GM23248 (cell line): ENCODE measurements around the gene CCL7. TPM values are rescaled to one million over a fixed set of nuclear protein-coding genes. Genes with fewer than 3 reads are reported as not detected.

Experiments used
- DNase-seq: peaks from one replicate; pipeline ENCODE4 v3.0.0-alpha.2; 2015
- H2AFZ ChIP-seq: fragments of 200-600 bp; sonication (generic); 2 replicates; pipeline ENCODE4 v1.6.1; 2016; ENCODE audit warnings: antibody characterized with exemption
- H3F3A ChIP-seq: fragments of 200-600 bp; sonication (generic); 2 replicates; pipeline ENCODE4 v1.6.1; 2016; ENCODE audit warnings: mild to moderate bottlenecking, antibody characterized with exemption, mixed run types; ENCODE audit not compliant: insufficient read depth
- H3K27ac ChIP-seq: fragments of 200-600 bp; sonication (generic); 2 replicates; pipeline ENCODE4 v1.5.1; 2016; ENCODE audit warnings: mild to moderate bottlenecking
- H3K27me3 ChIP-seq: fragments of 200-600 bp; sonication (generic); replicated peaks from 2 replicates; pipeline ENCODE4 v1.6.1; 2016; ENCODE audit warnings: mild to moderate bottlenecking; ENCODE audit not compliant: insufficient read depth
- H3K36me3 ChIP-seq: fragments of 200-600 bp; sonication (generic); 2 replicates; pipeline ENCODE4 v1.6.1; 2016; ENCODE audit warnings: low read depth, mild to moderate bottlenecking
- H3K4me1 ChIP-seq: fragments of 200-600 bp; sonication (generic); 2 replicates; pipeline ENCODE4 v1.6.1; 2016; ENCODE audit warnings: mild to moderate bottlenecking; ENCODE audit not compliant: insufficient read depth
- H3K4me2 ChIP-seq: fragments of 200-600 bp; sonication (generic); one replicate; pipeline ENCODE4 v1.6.1; 2016; ENCODE audit warnings: mild to moderate bottlenecking; ENCODE audit not compliant: unreplicated experiment
- H3K4me3 ChIP-seq: fragments of 200-600 bp; sonication (generic); 2 replicates; pipeline ENCODE4 v1.5.1; 2016; ENCODE audit warnings: mild to moderate bottlenecking
- H3K79me2 ChIP-seq: fragments of 200-600 bp; sonication (generic); 2 replicates; pipeline ENCODE4 v1.6.1; 2016; ENCODE audit warnings: mild to moderate bottlenecking; ENCODE audit not compliant: insufficient read depth
- H3K9ac ChIP-seq: fragments of 200-600 bp; sonication (generic); 2 replicates; pipeline ENCODE4 v1.6.1; 2016; ENCODE audit warnings: mild to moderate bottlenecking
- H3K9me2 ChIP-seq: fragments of 200-600 bp; sonication (generic); 2 replicates; pipeline ENCODE4 v1.6.1; 2016; ENCODE audit warnings: mixed run types, mild to moderate bottlenecking, moderate library complexity; ENCODE audit not compliant: insufficient read depth
- H3K9me3 ChIP-seq: fragments of 200-600 bp; sonication (generic); one replicate; pipeline ENCODE4 v1.6.1; 2017; ENCODE audit warnings: low read depth
- H4K20me1 ChIP-seq: fragments of 200-600 bp; sonication (generic); 2 replicates; pipeline ENCODE4 v1.6.0; 2016; ENCODE audit not compliant: insufficient read depth
- EZH2 ChIP-seq: fragments of 200-600 bp; sonication (generic); IDR thresholded peaks from 2 replicates; pipeline ENCODE4 v1.6.1; 2018; ENCODE audit warnings: antibody characterized with exemption, mild to moderate bottlenecking; ENCODE audit not compliant: insufficient read depth, poor library complexity, severe bottlenecking
- EZH2phosphoT487 ChIP-seq: fragments of 200-600 bp; sonication (generic); IDR thresholded peaks from 2 replicates; pipeline ENCODE4 v1.6.1; 2018; ENCODE audit warnings: antibody characterized with exemption, moderate library complexity, mild to moderate bottlenecking, low read depth; ENCODE audit not compliant: insufficient read depth
- WGBS, 2 experiments: methylation state at CpG; one replicate each; pipeline ENCODE4 v1.1.6; 2015 to 2017; ENCODE audit warnings: low lambda C conversion rate in 2 of 2, low coverage in 1 of 2; ENCODE audit errors: missing lambda C conversion rate in 2 of 2; 5-methylcytosine and 5-hydroxymethylcytosine counted together
- in situ Hi-C: fragments of 300-500 bp; cut with MboI; formaldehyde crosslinking; loops from 2 replicates; pipeline ENCODE4 v1.15.0; 2020
- polyA plus RNA-seq: library from polyadenylated mRNA; unstranded; fragments of >200 nt; fragmentation: Nextera tagmentation; extraction: Ambion mirVana; gene quantifications from 2 replicates; pipeline ENCODE4 v1.2.1, GENCODE V29; 2016
- total RNA-seq: library from RNA; depleted of rRNA; stranded (reverse); fragments of >200 nt; shearing (Covaris generic); gene quantifications from 2 replicates; pipeline ENCODE4 v1.2.3, GENCODE V29; 2014

The CCL7 gene
- total and polyA plus RNA-seq, 2 experiments from 2014 or later: 2.4 to 4.9 TPM

DNA sequence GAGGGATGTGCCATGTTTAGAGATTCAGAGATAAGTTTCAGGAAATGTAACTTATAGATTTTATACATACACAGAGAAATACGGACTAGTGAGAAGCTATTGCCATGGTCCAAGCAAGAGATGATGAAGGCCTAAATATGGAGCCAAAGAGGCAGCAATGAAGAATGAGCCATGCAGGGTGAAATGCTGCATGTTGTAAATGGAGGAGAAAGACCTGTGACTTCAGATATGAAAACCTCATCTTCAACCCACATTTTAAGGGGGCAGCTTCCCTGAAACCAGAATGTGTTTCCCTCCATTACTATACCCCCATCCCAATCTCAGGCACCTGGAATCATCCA, 12.1 kb upstream of the CCL7 start:
- Histone ChIP-seq H3F3A (peaks cover 62% of the 10 kb centered on the region), H3K4me3 (no peak overlapping the region), H3K4me1 (peaks cover 38% of the 10 kb centered on the region), H3K27me3 (no peaks in the 10 kb centered on the region), H2AFZ (no peak overlapping the region), H3K27ac (no peak overlapping the region), H3K9ac (no peak overlapping the region), H3K4me2 (no peak overlapping the region), H3K9me2 (no peaks in the 10 kb centered on the region), H3K79me2 (no peaks in the 10 kb centered on the region), H3K36me3 (no peaks in the 10 kb centered on the region), H3K9me3 (no peaks in the 10 kb centered on the region), H4K20me1 (no peaks in the 10 kb centered on the region)
- no peak for TF ChIP-seq EZH2phosphoT487
- in situ Hi-C loops: no loop called here
- 52 to 70% methylated on average over 1 of the region's 1 CpG for WGBS, 2 experiments
- no peak for DNase-seq

DNA sequence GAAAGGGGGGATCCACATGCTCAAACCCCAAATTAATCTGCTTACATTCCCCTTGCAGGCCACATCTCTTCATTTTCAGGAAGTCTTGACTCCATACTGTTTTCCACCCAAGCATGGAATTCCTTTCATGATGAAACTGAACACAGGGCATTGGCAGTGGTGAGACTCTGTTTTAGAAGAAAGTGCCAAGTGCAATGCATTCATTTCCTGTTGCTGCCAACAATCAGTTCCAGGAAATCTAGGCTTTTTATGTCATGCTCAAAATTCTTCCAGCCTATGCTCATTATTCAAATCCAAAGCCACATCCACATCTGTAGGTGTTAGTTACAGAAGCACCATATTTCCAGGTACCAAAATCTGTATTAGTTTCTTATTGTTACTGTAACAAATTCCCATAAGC, 10.9 kb upstream of the CCL7 start:
- H2AFZ ChIP-seq: 0 out of 2 replicates have a peak overlapping the region, but pooled peaks have one; percentile 17
- H3K4me2 ChIP-seq: peak overlapping the region; percentile 35
- peaks cover 50% of the 10 kb centered on the region for H3F3A ChIP-seq
- no peak overlapping the region for H3K4me3 ChIP-seq
- peak; percentile 82 for DNase-seq
- no peak overlapping the region for H3K9ac ChIP-seq
- peaks cover 27% of the 10 kb centered on the region for H3K4me1 ChIP-seq
- H3K79me2 ChIP-seq: no peaks in the 10 kb centered on the region
- H3K27me3 ChIP-seq: no peaks in the 10 kb centered on the region
- TF ChIP-seq EZH2 (no peak), EZH2phosphoT487 (no peak)
- no peaks in the 10 kb centered on the region for H4K20me1 ChIP-seq
- no peaks in the 10 kb centered on the region for H3K9me2 ChIP-seq
- peak overlapping the region; percentile 31 for H3K27ac ChIP-seq
- in situ Hi-C loops: no loop called here
- no peaks in the 10 kb centered on the region for H3K36me3 ChIP-seq
- no peaks in the 10 kb centered on the region for H3K9me3 ChIP-seq

DNA sequence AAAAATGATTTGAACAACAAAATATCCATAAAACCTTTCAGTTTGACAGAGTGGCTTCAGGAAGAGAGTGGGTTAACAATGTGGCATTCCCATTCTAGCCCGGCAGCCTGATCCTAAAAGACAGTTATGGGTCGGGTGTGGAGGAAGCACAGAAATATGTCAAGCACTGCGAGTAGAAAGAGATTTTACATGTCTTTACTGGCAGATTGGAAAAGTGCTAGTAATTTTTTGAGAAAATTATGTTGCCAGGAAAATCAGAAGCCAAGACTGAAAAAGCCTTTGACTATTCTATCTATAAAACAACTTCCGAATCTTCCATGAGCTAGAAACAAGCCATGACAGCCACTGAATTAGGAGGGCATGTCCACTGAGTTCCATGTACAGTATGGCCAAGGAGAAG, 9.2 kb upstream of the CCL7 start:
- Histone ChIP-seq H3K4me1 (peaks cover 13% of the 10 kb centered on the region), H3K27me3 (no peaks in the 10 kb centered on the region), H3F3A (peaks cover 36% of the 10 kb centered on the region), H3K4me3 (no peak overlapping the region), H4K20me1 (no peaks in the 10 kb centered on the region), H3K36me3 (no peaks in the 10 kb centered on the region), H3K9ac (no peak overlapping the region), H3K9me3 (no peaks in the 10 kb centered on the region), H2AFZ (no peak overlapping the region), H3K27ac (no peak overlapping the region), H3K4me2 (no peak overlapping the region), H3K9me2 (no peaks in the 10 kb centered on the region), H3K79me2 (no peaks in the 10 kb centered on the region)
- in situ Hi-C loops: no loop called here
- no peak for TF ChIP-seq EZH2
- no peak for TF ChIP-seq EZH2phosphoT487
- 58 to 66% methylated on average over 4 of the region's 4 CpGs for WGBS, 2 experiments
- DNase-seq: no peak

DNA sequence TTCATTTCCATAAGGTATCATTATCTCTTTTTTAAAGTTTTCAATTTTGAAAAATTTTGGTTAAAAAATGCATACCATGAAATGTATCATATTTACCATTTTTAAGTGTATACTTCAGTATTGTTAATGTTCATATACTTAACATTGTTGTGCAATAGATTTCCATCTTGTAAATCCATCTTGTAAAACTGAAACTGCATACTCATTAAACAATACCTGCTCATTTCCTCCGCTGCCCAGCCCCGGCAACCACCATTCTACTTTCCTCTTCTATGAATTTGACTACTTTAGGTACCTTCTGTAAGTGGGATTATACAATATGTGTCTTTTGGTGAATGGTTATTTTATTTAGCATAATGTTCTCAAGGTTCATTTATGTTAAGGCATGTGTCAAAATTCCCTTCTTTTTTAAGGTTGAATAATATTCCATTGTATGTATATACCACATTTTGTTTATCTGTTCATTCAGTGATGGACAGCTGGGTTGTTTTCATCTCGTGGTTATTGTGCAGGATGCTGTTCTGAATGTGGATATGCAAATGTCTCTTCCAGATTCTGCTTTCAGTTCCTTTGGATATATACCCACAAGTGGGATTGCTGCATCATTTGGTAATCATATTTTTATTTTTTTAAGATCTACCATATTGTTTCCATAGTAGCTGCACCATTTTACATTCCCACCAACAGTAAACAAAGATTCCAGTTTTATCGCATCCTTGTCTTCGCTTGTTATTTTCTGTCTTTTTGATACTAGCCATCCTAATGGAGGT, 8.3 kb upstream of the CCL7 start:
- Histone ChIP-seq H3K36me3 (no peaks in the 10 kb centered on the region), H2AFZ (no peak overlapping the region), H3K27me3 (no peaks in the 10 kb centered on the region), H4K20me1 (no peaks in the 10 kb centered on the region), H3K9me3 (no peaks in the 10 kb centered on the region), H3K9me2 (no peaks in the 10 kb centered on the region), H3K79me2 (no peaks in the 10 kb centered on the region), H3K4me2 (no peak overlapping the region), H3K4me1 (peaks cover 13% of the 10 kb centered on the region), H3K9ac (no peak overlapping the region), H3K4me3 (no peak overlapping the region), H3F3A (peaks cover 31% of the 10 kb centered on the region), H3K27ac (no peak overlapping the region)
- in situ Hi-C loops: no loop called here
- TF ChIP-seq EZH2: no peak
- TF ChIP-seq EZH2phosphoT487: no peak
- DNase-seq: no peak
- WGBS, 2 experiments: 90 to 95% methylated on average over 5 of the region's 5 CpGs

DNA sequence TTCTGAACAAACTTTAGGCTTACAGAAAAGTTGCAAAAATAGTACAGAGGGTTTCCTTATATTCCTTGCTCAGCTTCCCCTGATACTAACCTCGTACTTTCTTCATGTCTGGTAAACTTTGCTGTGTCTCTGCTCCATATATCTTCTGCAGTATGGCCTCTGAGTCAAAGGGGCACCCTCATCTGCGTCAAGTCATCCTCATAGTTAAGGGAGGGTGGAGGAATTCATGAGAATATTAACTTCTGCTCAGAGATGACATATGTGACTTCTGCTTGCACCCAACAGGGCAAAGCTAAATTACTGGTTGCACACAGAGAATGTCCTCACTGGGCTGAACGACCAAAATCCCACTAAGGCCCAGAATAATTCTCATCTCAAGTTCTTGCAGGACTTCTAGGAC, 4.3 kb upstream of the CCL7 start:
- Histone ChIP-seq H3F3A (0 out of 2 replicates have a peak, but pooled peaks cover 4% of the 10 kb centered on the region), H3K79me2 (no peaks in the 10 kb centered on the region), H2AFZ (no peak overlapping the region), H3K4me2 (no peak overlapping the region), H4K20me1 (no peaks in the 10 kb centered on the region), H3K27me3 (no peaks in the 10 kb centered on the region), H3K9ac (no peak overlapping the region), H3K36me3 (no peaks in the 10 kb centered on the region), H3K4me3 (no peak overlapping the region), H3K9me3 (no peaks in the 10 kb centered on the region), H3K27ac (no peak overlapping the region), H3K4me1 (peaks cover 11% of the 10 kb centered on the region), H3K9me2 (no peaks in the 10 kb centered on the region)
- in situ Hi-C loops: no loop called here
- 44% methylated on average over 3 of the region's 3 CpGs for WGBS, 2 experiments
- no peak for TF ChIP-seq EZH2phosphoT487
- no peak for TF ChIP-seq EZH2
- DNase-seq: peak; percentile 29
